ENCODE data around the gene MTHFR. TPM values are rescaled to one million over a fixed set of nuclear protein-coding genes. Genes with fewer than 3 reads are reported as not detected.

MTHFR gene
- total and polyA plus RNA-seq, 2 of the 4 experiments (the other 2 are of a cell fraction) = 7.3 to 7.4 TPM

GRCh38 chr1:11764115-11764514 is 41.6 kb downstream of the MTHFR start:
- ChIA-PET POLR2A (ENCODE audit: unreplicated experiment) (no interaction called here), CTCF (no interaction called here)
- H3K9me1 ChIP-seq (ENCODE audit: insufficient read depth, low read length) = no peaks in the 10 kb centered on the region
- H2BK120ac ChIP-seq (ENCODE audit: low read depth, low read length) = no peak overlapping the region
- no peak for ATAC-seq (ENCODE audit: low read depth)
- no peak overlapping the region for H4K91ac ChIP-seq (ENCODE audit: insufficient read depth, low read depth, low read length)
- H3K56ac ChIP-seq (ENCODE audit: extremely low read depth, insufficient read depth, low read length) = no peak overlapping the region
- no peak overlapping the region for H3K4me2 ChIP-seq (ENCODE audit: low read depth, low read length)
- no peaks in the 10 kb centered on the region for H3K79me1 ChIP-seq (ENCODE audit: low read depth in 1 of 2, low read length in 2 of 2)
- BruUV-seq (replicated peaks) = no TSS peak
- H3K4me1 ChIP-seq (ENCODE audit: control insufficient read depth, insufficient read depth, low read length) = peaks cover 1% of the 10 kb centered on the region; the same call in 1 of the 2 replicates
- H2AFZ ChIP-seq (replicated peaks; ENCODE audit: low read length, poor library complexity) = no peak overlapping the region
- intact Hi-C loops (cut with micrococcal nuclease) = no loop called here
- no peak overlapping the region for H2BK5ac ChIP-seq (ENCODE audit: low read depth, low read length, poor library complexity, severe bottlenecking)
- H2BK20ac ChIP-seq (ENCODE audit: low read depth, low read length) = no peak overlapping the region
- H3K36me3 ChIP-seq (ENCODE audit: control insufficient read depth, insufficient read depth, low read length) = no peaks in the 10 kb centered on the region
- H3K18ac ChIP-seq (ENCODE audit: low read depth, low read length) = no peak overlapping the region
- no peak overlapping the region for H3K9ac ChIP-seq (ENCODE audit: low read depth, low read length)
- H3K27ac ChIP-seq (ENCODE audit: insufficient read depth, low read length) = no peak overlapping the region
- H3K23ac ChIP-seq (ENCODE audit: low read depth, low read length) = no peak overlapping the region
- H4K8ac ChIP-seq (ENCODE audit: low read depth in 2 of 2, low read length in 2 of 2) = no peak overlapping the region
- no peak overlapping the region for H4K5ac ChIP-seq (ENCODE audit: low read depth, low read length)
- no peak for TF ChIP-seq ELK1 (IDR thresholded peaks at IDR 0.05; ENCODE audit: borderline replicate concordance, low read depth, low read length)
- no peak for TF ChIP-seq BHLHE40 (IDR thresholded peaks at IDR 0.05; ENCODE audit: low read depth, low read length)
- no peak for TF ChIP-seq SMC3 (IDR thresholded peaks at IDR 0.05; ENCODE audit: low read depth, low read length)
- TF ChIP-seq CHD1 (IDR thresholded peaks at IDR 0.05; ENCODE audit: low read depth, low read length) = no peak
- no peak for TF ChIP-seq RCOR1 (IDR thresholded peaks at IDR 0.05; ENCODE audit: insufficient replicate concordance, low read length)
- TF ChIP-seq MAFK (IDR thresholded peaks at IDR 0.05; ENCODE audit: low read depth, low read length) = no peak
- TF ChIP-seq CEBPB (IDR thresholded peaks at IDR 0.05; ENCODE audit: low read depth, low read length) = no peak
- TF ChIP-seq RFX5 (IDR thresholded peaks at IDR 0.05; ENCODE audit: low read depth, low read length) = no peak
- no peak for TF ChIP-seq FOS (IDR thresholded peaks at IDR 0.05; ENCODE audit: low read depth, low read length)
- no peak for TF ChIP-seq CTCF (conservative IDR thresholded peaks at IDR 0.05; ENCODE audit: low read depth, low read length)
- TF ChIP-seq MXI1 (IDR thresholded peaks at IDR 0.05; ENCODE audit: borderline replicate concordance, low read depth, low read length) = no peak
- TF ChIP-seq POLR2A (IDR thresholded peaks at IDR 0.05; ENCODE audit: low read depth, low read length) = no peak
- no peak for TF ChIP-seq NFE2L2 (IDR thresholded peaks at IDR 0.05; ENCODE audit: low read depth, low read length)
- TF ChIP-seq, protein P1, sequence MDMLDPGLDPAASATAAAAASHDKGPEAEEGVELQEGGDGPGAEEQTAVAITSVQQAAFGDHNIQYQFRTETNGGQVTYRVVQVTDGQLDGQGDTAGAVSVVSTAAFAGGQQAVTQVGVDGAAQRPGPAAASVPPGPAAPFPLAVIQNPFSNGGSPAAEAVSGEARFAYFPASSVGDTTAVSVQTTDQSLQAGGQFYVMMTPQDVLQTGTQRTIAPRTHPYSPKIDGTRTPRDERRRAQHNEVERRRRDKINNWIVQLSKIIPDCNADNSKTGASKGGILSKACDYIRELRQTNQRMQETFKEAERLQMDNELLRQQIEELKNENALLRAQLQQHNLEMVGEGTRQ (IDR thresholded peaks at IDR 0.05; ENCODE audit: low read depth, low read length) = no peak
- no peak for TF ChIP-seq MAZ (IDR thresholded peaks at IDR 0.05; ENCODE audit: borderline replicate concordance, low read depth, low read length)
- TF ChIP-seq RAD21 (IDR thresholded peaks at IDR 0.05; ENCODE audit: low read length) = no peak
- H3K4ac ChIP-seq (ENCODE audit: low read depth, low read length) = no peak overlapping the region
- dilution Hi-C loops (cut with HindIII; ENCODE audit: low sequenced_read_pairs, unreplicated experiment) = no loop called here
- H2AK5ac ChIP-seq (ENCODE audit: low read depth, low read length) = no peak overlapping the region
- no peaks in the 10 kb centered on the region for H4K20me1 ChIP-seq (ENCODE audit: insufficient read depth, low read length)
- in situ Hi-C loops (cut with MboI; ENCODE audit: low sequenced_read_pairs) = no loop called here
- WGBS, 2 experiments (ENCODE audit: extremely low coverage in 2 of 2, insufficient read length in 1 of 2) = 82% methylated on average over 3 of the region's 3 CpGs; no CpG with 5 or more reads in 1 of the 2 experiments
- no peak overlapping the region for H3K4me3 ChIP-seq (ENCODE audit: insufficient read depth, low read depth, low read length)
- H2AK9ac ChIP-seq (replicated peaks; ENCODE audit: low read depth, low read length, poor library complexity) = no peak overlapping the region
- H3K14ac ChIP-seq (replicated peaks; ENCODE audit: low read depth, low read length) = no peak overlapping the region
- no peak overlapping the region for H2BK15ac ChIP-seq (ENCODE audit: low read depth, low read length)
- H3K27me3 ChIP-seq (ENCODE audit: control insufficient read depth, insufficient read depth, low read length) = peaks cover 42% of the 10 kb centered on the region
- DNase-seq = no peak
- no peaks in the 10 kb centered on the region for H3K9me3 ChIP-seq (ENCODE audit: control insufficient read depth, insufficient read depth, low read length)
